ENCODE data around the gene SMAD3.
"Not testable (repeated sequence)": the region's sequence is repeated elsewhere in the genome, so short reads cannot be mapped to it uniquely, and the experiment has no call there.

The SMAD3 gene

GRCh38 chr15:67064607-67065530 lies 533 bp upstream of the SMAD3 start:
- DNase-seq, result peak; percentile 22

- DNase-seq, result no peak
Observed at GRCh38 chr15:67066041-67066958, 898 bp downstream of the SMAD3 start.

- DNase-seq, result no peak
Observed at GRCh38 chr15:67066959-67067853, 1.8 kb downstream of the SMAD3 start.

GRCh38 chr15:67067930-67068551 lies 2.6 kb downstream of the SMAD3 start:
- DNase-seq, result no peak

GRCh38 chr15:67068710-67069400 lies 3.5 kb downstream of the SMAD3 start:
- DNase-seq, result no peak

GRCh38 chr15:67070150-67070549 lies 4.7 kb downstream of the SMAD3 start:
- no peak for DNase-seq

GRCh38 chr15:67070892-67071664 lies 5.7 kb downstream of the SMAD3 start:
- DNase-seq, result no peak

- no peak for DNase-seq
Observed at GRCh38 chr15:67072442-67072841, 7.0 kb downstream of the SMAD3 start.

GRCh38 chr15:67072958-67073357 lies 7.6 kb downstream of the SMAD3 start:
- DNase-seq, result no peak

- no peak for DNase-seq
Observed at GRCh38 chr15:67074886-67075229, 9.5 kb downstream of the SMAD3 start.

GRCh38 chr15:67075555-67076135 lies 10.2 kb downstream of the SMAD3 start:
- DNase-seq, result not testable (repeated sequence)

GRCh38 chr15:67076147-67076843 lies 10.9 kb downstream of the SMAD3 start:
- peak; percentile 80 for DNase-seq

GRCh38 chr15:67077641-67078215 lies 12.3 kb downstream of the SMAD3 start:
- DNase-seq, result no peak

GRCh38 chr15:67079361-67079760 lies 14.0 kb downstream of the SMAD3 start:
- no peak for DNase-seq

- no peak for DNase-seq
Observed at GRCh38 chr15:67080118-67080899, 14.9 kb downstream of the SMAD3 start.

- peak; percentile 87 for DNase-seq
Observed at GRCh38 chr15:67080900-67081431, 15.6 kb downstream of the SMAD3 start.

- peak; percentile 67 for DNase-seq
Observed at GRCh38 chr15:67082007-67082536, 16.7 kb downstream of the SMAD3 start.
